ENCODE data around the gene POLR3GL. TPM values are rescaled to one million over a fixed set of nuclear protein-coding genes. Genes with fewer than 3 reads are reported as not detected.

The POLR3GL gene
- total RNA-seq, 1 experiment from 2014 or later, result 7.9 TPM

DNA sequence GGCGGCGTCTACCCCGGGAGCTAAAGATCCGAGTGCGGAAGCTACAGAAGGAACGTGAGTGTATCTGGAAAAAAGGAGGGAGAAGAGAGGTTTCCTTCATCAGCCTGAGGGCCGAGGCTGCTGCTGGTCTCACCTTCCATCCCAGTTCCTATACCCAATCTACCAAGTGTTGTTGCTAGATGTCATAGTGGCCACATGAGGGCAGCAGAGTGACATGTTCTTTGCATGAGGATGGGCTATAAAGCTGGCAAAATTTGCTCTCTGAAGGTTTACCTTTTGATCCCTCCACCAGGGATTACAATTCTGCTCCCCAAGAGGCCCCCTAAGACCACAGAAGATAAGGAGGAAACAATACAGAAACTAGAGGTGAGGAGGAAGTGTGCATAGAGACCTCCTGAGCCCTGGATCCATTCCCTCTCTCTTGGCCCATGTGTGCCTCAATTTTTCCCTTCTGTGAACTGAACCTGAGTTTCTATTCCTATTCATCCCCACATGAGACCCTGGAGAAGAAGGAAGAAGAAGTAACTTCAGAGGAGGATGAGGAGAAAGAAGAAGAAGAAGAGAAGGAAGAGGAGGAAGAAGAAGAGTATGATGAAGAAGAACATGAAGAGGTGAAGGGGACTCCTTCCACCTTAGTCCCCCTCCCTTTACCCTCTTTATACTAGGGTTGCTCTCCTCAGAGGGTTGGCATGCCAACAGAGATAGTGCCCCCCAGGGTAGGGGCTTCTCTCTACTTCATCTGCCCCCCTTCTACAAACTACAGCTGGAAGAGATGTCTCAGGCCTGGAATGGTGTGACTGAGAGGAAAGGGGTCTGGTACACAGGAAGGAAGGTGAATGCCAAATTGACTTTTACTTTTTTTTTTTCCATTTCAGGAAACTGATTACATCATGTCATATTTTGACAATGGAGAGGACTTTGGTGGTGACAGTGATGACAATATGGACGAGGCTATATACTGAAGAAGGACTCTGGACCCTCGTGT is 13.3 kb downstream of the POLR3GL start:
- H2AFZ ChIP-seq (ENCODE audit: low read length), result no peak overlapping the region
- no peaks in the 10 kb centered on the region for H3K9me3 Mint-ChIP-seq

More for the DNA sequence above, 13.3 kb downstream of the POLR3GL start:
- H3K9me3 ChIP-seq (ENCODE audit: control insufficient read depth, low read depth, low read length), result no peaks in the 10 kb centered on the region
- H3K4me1 Mint-ChIP-seq, result peaks cover 7 to 17% of the 10 kb centered on the region in 2 experiments
- H3K27ac ChIP-seq (ENCODE audit: insufficient read length, low read depth, low read length), result peak overlapping the region; percentile 95
- no peak overlapping the region for H3K14ac ChIP-seq (ENCODE audit: insufficient read depth, low read length)
- no peaks in the 10 kb centered on the region for H3K79me1 ChIP-seq (ENCODE audit: insufficient read depth, low read depth, low read length, poor library complexity, severe bottlenecking)
- no CpG with 5 or more reads among the region's 9 CpGs for WGBS (ENCODE audit: extremely low coverage, insufficient read length, low lambda C conversion rate)
- H3K4me1 ChIP-seq (ENCODE audit: insufficient read depth, low read length), result peaks cover 7% of the 10 kb centered on the region
- no peak overlapping the region for H2BK12ac ChIP-seq (ENCODE audit: insufficient read length, low read depth, low read length)
- no peaks in the 10 kb centered on the region for H4K20me1 ChIP-seq (ENCODE audit: control insufficient read depth, insufficient read depth, insufficient read length)
- TF ChIP-seq CTCF (conservative IDR thresholded peaks at IDR 0.05), result peak; percentile 90
- no peak overlapping the region for H3K4me2 ChIP-seq (ENCODE audit: insufficient read depth, insufficient read length, low read length)
- no peaks in the 10 kb centered on the region for H3K79me2 ChIP-seq (ENCODE audit: insufficient read depth, low read length)
- no peaks in the 10 kb centered on the region for H3K23me2 ChIP-seq (ENCODE audit: insufficient read length, low read depth, low read length, poor library complexity, severe bottlenecking)
- H2BK20ac ChIP-seq (ENCODE audit: low read depth, low read length, poor library complexity, severe bottlenecking), result no peak overlapping the region
- H3T11ph ChIP-seq (ENCODE audit: low read length), result no peak overlapping the region
- no peak overlapping the region for H4K8ac ChIP-seq (replicated peaks; ENCODE audit: insufficient read length, low read depth, low read length)
- H2BK15ac ChIP-seq (ENCODE audit: low read depth, low read length), result no peak overlapping the region
- H3K27ac Mint-ChIP-seq, result peak overlapping the region in 2 of 3 experiments; percentile 28 to 68; a peak in 6 of 7 replicates
- H3K18ac ChIP-seq (ENCODE audit: insufficient read length, low read depth, low read length), result no peak overlapping the region
- peak overlapping the region; percentile 25 to 43; a peak in 2 of 5 replicates for H3K4me3 Mint-ChIP-seq
- H3K56ac ChIP-seq (ENCODE audit: insufficient read length, low read depth, low read length), result no peak overlapping the region
- H3K4ac ChIP-seq (ENCODE audit: low read depth, low read length), result no peak overlapping the region
- H2AK5ac ChIP-seq (ENCODE audit: insufficient read length, low read length), result no peak overlapping the region
- no peak overlapping the region for H3K23ac ChIP-seq (ENCODE audit: insufficient read length, low read depth, low read length)
- H4K5ac ChIP-seq (ENCODE audit: insufficient read length, low read depth, low read length), result no peak overlapping the region
- no peaks in the 10 kb centered on the region for H3K36me3 Mint-ChIP-seq (ENCODE audit: insufficient read depth in 1 of 3, low read depth in 3 of 3)
- DNase-seq, result peak; percentile 79
- H3K9ac ChIP-seq (ENCODE audit: extremely low read depth, insufficient read length, low read length), result no peak overlapping the region
- H4K91ac ChIP-seq (ENCODE audit: insufficient read length, low read depth, low read length), result no peak overlapping the region
- no peak overlapping the region for H2BK120ac ChIP-seq (ENCODE audit: low read depth, low read length, poor library complexity, severe bottlenecking)
- no peak overlapping the region for H2BK5ac ChIP-seq (ENCODE audit: insufficient read length, low read length)
- H3K27me3 ChIP-seq (ENCODE audit: insufficient read depth, low read length), result no peaks in the 10 kb centered on the region
- peaks cover 5% of the 10 kb centered on the region for H3K27me3 Mint-ChIP-seq (ENCODE audit: low read depth)

Measured in H9 (cell line).